ENCODE data around the gene TPRKB. TPM values are rescaled to one million over a fixed set of nuclear protein-coding genes. Genes with fewer than 3 reads are reported as not detected.

TPRKB gene
- total RNA-seq, 1 experiment from 2014 or later, result 44.7 TPM

GRCh38 chr2:73699437-73699836, 37.7 kb downstream of the TPRKB start:
- Histone ChIP-seq H3K9me3 (ENCODE audit: control insufficient read depth, low read depth, low read length) (peaks cover 5% of the 10 kb centered on the region), H2AK5ac (ENCODE audit: insufficient read length, low read length) (no peak overlapping the region), H2BK5ac (ENCODE audit: insufficient read length, low read length) (no peak overlapping the region), H4K20me1 (ENCODE audit: control insufficient read depth, insufficient read depth, insufficient read length) (no peaks in the 10 kb centered on the region), H3K4ac (ENCODE audit: low read depth, low read length) (no peak overlapping the region), H3K56ac (ENCODE audit: insufficient read length, low read depth, low read length) (no peak overlapping the region), H2AFZ (ENCODE audit: low read length) (no peak overlapping the region), H3K4me2 (ENCODE audit: insufficient read depth, insufficient read length, low read length) (no peak overlapping the region), H3K9ac (ENCODE audit: extremely low read depth, insufficient read length, low read length) (no peak overlapping the region), H3K4me1 (ENCODE audit: insufficient read depth, low read length) (no peaks in the 10 kb centered on the region), H3K79me1 (ENCODE audit: insufficient read depth, low read depth, low read length, poor library complexity, severe bottlenecking) (no peaks in the 10 kb centered on the region), H4K91ac (ENCODE audit: insufficient read length, low read depth, low read length) (no peak overlapping the region), H3K79me2 (ENCODE audit: insufficient read depth, low read length) (no peaks in the 10 kb centered on the region), H4K8ac (replicated peaks; ENCODE audit: insufficient read length, low read depth, low read length) (no peak overlapping the region), H3K23ac (ENCODE audit: insufficient read length, low read depth, low read length) (no peak overlapping the region), H3K27ac (ENCODE audit: insufficient read length, low read depth, low read length) (no peak overlapping the region), H3T11ph (ENCODE audit: low read length) (no peak overlapping the region), H4K5ac (ENCODE audit: insufficient read length, low read depth, low read length) (no peak overlapping the region), H2BK15ac (ENCODE audit: low read depth, low read length) (no peak overlapping the region), H2BK20ac (ENCODE audit: low read depth, low read length, poor library complexity, severe bottlenecking) (no peak overlapping the region), H3K18ac (ENCODE audit: insufficient read length, low read depth, low read length) (no peak overlapping the region), H2BK12ac (ENCODE audit: insufficient read length, low read depth, low read length) (no peak overlapping the region), H3K23me2 (ENCODE audit: insufficient read length, low read depth, low read length, poor library complexity, severe bottlenecking) (no peaks in the 10 kb centered on the region), H3K14ac (ENCODE audit: insufficient read depth, low read length) (no peak overlapping the region), H3K27me3 (ENCODE audit: insufficient read depth, low read length) (no peaks in the 10 kb centered on the region), H2BK120ac (ENCODE audit: low read depth, low read length, poor library complexity, severe bottlenecking) (no peak overlapping the region)
- no peak for DNase-seq
- Mint-ChIP-seq H3K9me3 (peaks cover 28 to 34% of the 10 kb centered on the region in 2 experiments), H3K4me1 (no peaks in the 10 kb centered on the region), H3K36me3 (ENCODE audit: insufficient read depth in 1 of 3, low read depth in 3 of 3) (peaks cover 0 to 7% (median 6%) of the 10 kb centered on the region in 3 experiments; a peak in 3 of 7 replicates), H3K27me3 (ENCODE audit: low read depth) (peaks cover 54% of the 10 kb centered on the region), H3K4me3 (no peak overlapping the region), H3K27ac (no peak overlapping the region)
- no CpG with 5 or more reads among the region's 3 CpGs for WGBS (ENCODE audit: extremely low coverage, insufficient read length, low lambda C conversion rate)
- TF ChIP-seq, protein P1, sequence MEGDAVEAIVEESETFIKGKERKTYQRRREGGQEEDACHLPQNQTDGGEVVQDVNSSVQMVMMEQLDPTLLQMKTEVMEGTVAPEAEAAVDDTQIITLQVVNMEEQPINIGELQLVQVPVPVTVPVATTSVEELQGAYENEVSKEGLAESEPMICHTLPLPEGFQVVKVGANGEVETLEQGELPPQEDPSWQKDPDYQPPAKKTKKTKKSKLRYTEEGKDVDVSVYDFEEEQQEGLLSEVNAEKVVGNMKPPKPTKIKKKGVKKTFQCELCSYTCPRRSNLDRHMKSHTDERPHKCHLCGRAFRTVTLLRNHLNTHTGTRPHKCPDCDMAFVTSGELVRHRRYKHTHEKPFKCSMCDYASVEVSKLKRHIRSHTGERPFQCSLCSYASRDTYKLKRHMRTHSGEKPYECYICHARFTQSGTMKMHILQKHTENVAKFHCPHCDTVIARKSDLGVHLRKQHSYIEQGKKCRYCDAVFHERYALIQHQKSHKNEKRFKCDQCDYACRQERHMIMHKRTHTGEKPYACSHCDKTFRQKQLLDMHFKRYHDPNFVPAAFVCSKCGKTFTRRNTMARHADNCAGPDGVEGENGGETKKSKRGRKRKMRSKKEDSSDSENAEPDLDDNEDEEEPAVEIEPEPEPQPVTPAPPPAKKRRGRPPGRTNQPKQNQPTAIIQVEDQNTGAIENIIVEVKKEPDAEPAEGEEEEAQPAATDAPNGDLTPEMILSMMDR (conservative IDR thresholded peaks at IDR 0.05), result no peak

Data from H9 (cell line).